HepG2 (cell line): ENCODE measurements around the gene GDF15. TPM values are rescaled to one million over a fixed set of nuclear protein-coding genes. Genes with fewer than 3 reads are reported as not detected.
A peak's percentile ranks its signal among the peaks of the same experiment; 100 is the strongest.

Experiments
- AGO1 ChIP-seq: fragments of 200-400 bp; formaldehyde crosslinking; IDR thresholded peaks from 2 replicates; pipeline ENCODE4 v1.6.1; 2017; ENCODE audit warnings: mild to moderate bottlenecking, low read depth, low read length, moderate library complexity; ENCODE audit not compliant: poor library complexity, severe bottlenecking
- CERS6 ChIP-seq: sonication (generic); formaldehyde crosslinking; IDR thresholded peaks from 2 replicates; pipeline ENCODE4 v1.5.0; 2020; ENCODE audit warnings: missing genetic modification reagents
- DNMT1 ChIP-seq: sonication (generic); formaldehyde crosslinking; IDR thresholded peaks from 2 replicates; pipeline ENCODE4 v1.5.1; 2020; ENCODE audit warnings: mild to moderate bottlenecking, missing genetic modification reagents
- EP300 ChIP-seq, 3 experiments: sonication (generic) in 1 of 3; formaldehyde crosslinking in 1 of 3; IDR thresholded peaks; 2 replicates each; pipeline versions ENCODE4 v1.5.1 to v1.6.1; 2011 to 2020; ENCODE audit warnings: low read depth in 2 of 3, low read length in 2 of 3, borderline replicate concordance in 1 of 3, improper control_type of control experiment in 1 of 3, mild to moderate bottlenecking in 1 of 3, missing genetic modification reagents in 1 of 3, moderate library complexity in 1 of 3
- FIP1L1 ChIP-seq: fragments of 200-400 bp; formaldehyde crosslinking; IDR thresholded peaks from 2 replicates; pipeline ENCODE4 v1.6.1; 2018; ENCODE audit warnings: low read depth, mild to moderate bottlenecking, low read length, moderate library complexity, borderline replicate concordance; ENCODE audit not compliant: insufficient read depth
- FLYWCH1 ChIP-seq: sonication (generic); formaldehyde crosslinking; IDR thresholded peaks from 2 replicates; pipeline ENCODE4 v1.8.1; 2023; ENCODE audit warnings: mild to moderate bottlenecking, missing genetic modification reagents
- NR1H2 ChIP-seq: sonication (generic); formaldehyde crosslinking; IDR thresholded peaks from 2 replicates; pipeline ENCODE4 v1.8.1; 2022; ENCODE audit warnings: low read depth, missing genetic modification reagents, borderline replicate concordance
- NR2F6 ChIP-seq, 2 experiments: IDR thresholded peaks; 2 replicates each; pipeline ENCODE4 v1.6.1; 2016; ENCODE audit warnings: antibody characterized with exemption in 1 of 2, mild to moderate bottlenecking in 1 of 2
- POGK ChIP-seq: sonication (generic); formaldehyde crosslinking; conservative IDR thresholded peaks from 2 replicates; pipeline ENCODE4 v1.8.0; 2022; ENCODE audit warnings: mild to moderate bottlenecking, moderate library complexity, missing genetic modification reagents
- PPARG ChIP-seq: conservative IDR thresholded peaks from 2 replicates; pipeline ENCODE4 v1.6.1; 2016; ENCODE audit warnings: missing biosample characterization, missing genetic modification reagents
- SIX4 ChIP-seq: sonication (generic); formaldehyde crosslinking; IDR thresholded peaks from 2 replicates; pipeline ENCODE4 v1.4.0; 2020; ENCODE audit warnings: missing genetic modification reagents
- STAG1 ChIP-seq: sonication (generic); formaldehyde crosslinking; IDR thresholded peaks from 2 replicates; pipeline ENCODE4 v1.4.0; 2020; ENCODE audit warnings: missing genetic modification reagents
- STAT6 ChIP-seq: sonication (generic); formaldehyde crosslinking; IDR thresholded peaks from 2 replicates; pipeline ENCODE4 v1.4.0; 2020; ENCODE audit warnings: missing genetic modification reagents, mild to moderate bottlenecking, borderline replicate concordance
- TCF7 ChIP-seq: sonication (generic); IDR thresholded peaks from 2 replicates; pipeline ENCODE4 v1.6.1; 2016; ENCODE audit warnings: antibody characterized with exemption, low read depth
- TEAD2 ChIP-seq: sonication (generic); formaldehyde crosslinking; IDR thresholded peaks from 2 replicates; pipeline ENCODE4 v1.9.0; 2021; ENCODE audit warnings: missing genetic modification reagents
- THAP7 ChIP-seq: sonication (generic); formaldehyde crosslinking; IDR thresholded peaks from 2 replicates; pipeline ENCODE4 v1.8.1; 2023; ENCODE audit warnings: mild to moderate bottlenecking, missing genetic modification reagents
- ZNF354B ChIP-seq: sonication (generic); formaldehyde crosslinking; IDR thresholded peaks from 2 replicates; pipeline ENCODE4 v1.8.0; 2022; ENCODE audit warnings: mild to moderate bottlenecking, missing genetic modification reagents
- ZNF430 ChIP-seq: sonication (generic); formaldehyde crosslinking; IDR thresholded peaks from 2 replicates; pipeline ENCODE4 v1.9.0; 2021; ENCODE audit warnings: mild to moderate bottlenecking, missing genetic modification reagents
- ZNF674 ChIP-seq: sonication (generic); formaldehyde crosslinking; IDR thresholded peaks from 2 replicates; pipeline ENCODE4 v1.5.0; 2020; ENCODE audit warnings: low read depth, mild to moderate bottlenecking, missing genetic modification reagents
- ZNF75D ChIP-seq: sonication (generic); formaldehyde crosslinking; IDR thresholded peaks from 2 replicates; pipeline ENCODE4 v1.8.1; 2023; ENCODE audit warnings: missing genetic modification reagents, mild to moderate bottlenecking, borderline replicate concordance
- ZNF788 ChIP-seq: sonication (generic); formaldehyde crosslinking; IDR thresholded peaks from 2 replicates; pipeline ENCODE4 v1.5.0; 2020; ENCODE audit warnings: mild to moderate bottlenecking, missing genetic modification reagents, borderline replicate concordance
- ZNF878 ChIP-seq: sonication (generic); formaldehyde crosslinking; IDR thresholded peaks from 2 replicates; pipeline ENCODE4 v1.8.1; 2023; ENCODE audit warnings: mild to moderate bottlenecking, missing genetic modification reagents, moderate library complexity
- ZSCAN20 ChIP-seq: sonication (generic); formaldehyde crosslinking; IDR thresholded peaks from 2 replicates; pipeline ENCODE4 v1.4.0; 2020; ENCODE audit warnings: missing genetic modification reagents, mild to moderate bottlenecking, borderline replicate concordance
- polyA plus RNA-seq, 8 experiments: library from polyadenylated mRNA; depleted of rRNA in 3 of 8; stranded (reverse) in 7 of 8; unstranded in 1 of 8; fragments of >200 nt; fragmentation: Illumina TruSeq in 4 of 8; extraction: Trizol in 4 of 8; gene quantifications; 2 replicates each; pipeline versions ENCODE4 v1.2.1 to v1.2.3, GENCODE V29; 2011 to 2016; ENCODE audit warnings: low read depth in 4 of 8, missing spikeins in 1 of 8, mixed read lengths in 1 of 8; ENCODE audit not compliant: insufficient read depth in 1 of 8
- total RNA-seq, 5 experiments: library from RNA; depleted of rRNA; stranded (reverse); fragments of >200 nt; fragmentation: Illumina TruSeq; extraction: Trizol; gene quantifications; 2 replicates each; pipeline ENCODE4 v1.2.3, GENCODE V29; 2016; ENCODE audit warnings: low read depth in 1 of 5

GDF15 gene
- total and polyA plus RNA-seq, 2 of the 13 experiments (the other 11 are each of a cell fraction or from before 2014, with no cell fraction given) = 146 to 422 TPM

- no peak for TF ChIP-seq ZNF674 (CRISPR knock-in tag)
- TF ChIP-seq ZNF75D (CRISPR knock-in tag) = no peak
- no peak for TF ChIP-seq CERS6 (CRISPR knock-in tag)
- no peak for TF ChIP-seq STAG1 (CRISPR knock-in tag)
- TF ChIP-seq POGK (CRISPR knock-in tag) = peak; percentile 79; the same call in 1 of the 2 replicates
- no peak for TF ChIP-seq DNMT1 (CRISPR knock-in tag)
- TF ChIP-seq FLYWCH1 = no peak
- TF ChIP-seq ZNF354B (CRISPR knock-in tag) = 0 out of 2 replicates have a peak, but pooled peaks have one; percentile 13
- TF ChIP-seq EP300 (IDR thresholded peaks at IDR 0.05; ENCODE audit: low read depth in 2 of 2, low read length in 2 of 2) = peak in 1 of 2 experiments; percentile 83; a peak in 2 of 4 replicates
- TF ChIP-seq EP300 (CRISPR knock-in tag; IDR thresholded peaks at IDR 0.05; ENCODE audit: borderline replicate concordance) = peak; percentile 77
- peak; percentile 38; the same call in 1 of the 2 replicates for TF ChIP-seq TCF7
- no peak for TF ChIP-seq FIP1L1
- no peak for TF ChIP-seq STAT6 (CRISPR knock-in tag)
- TF ChIP-seq NR2F6 (IDR thresholded peaks at IDR 0.05) = peak; percentile 36; the same call in 1 of the 2 replicates
- peak; percentile 76 for TF ChIP-seq NR2F6 (CRISPR knock-in tag; IDR thresholded peaks at IDR 0.05)
- peak; percentile 87; the same call in 1 of the 2 replicates for TF ChIP-seq ZNF430 (CRISPR knock-in tag)
- no peak for TF ChIP-seq THAP7 (CRISPR knock-in tag)
- TF ChIP-seq PPARG (CRISPR knock-in tag) = no peak
- no peak for TF ChIP-seq ZSCAN20 (CRISPR knock-in tag)
- TF ChIP-seq TEAD2 (CRISPR knock-in tag) = no peak
- TF ChIP-seq SIX4 = peak; percentile 37; the same call in 1 of the 2 replicates
- TF ChIP-seq ZNF878 = no peak
- no peak; the same call in 1 of the 2 replicates for TF ChIP-seq NR1H2 (CRISPR knock-in tag)
- no peak for TF ChIP-seq AGO1
- no peak; the same call in 1 of the 2 replicates for TF ChIP-seq ZNF788
These were observed 11.9 kb upstream of the GDF15 start (continued) for GRCh38 chr19:18373892-18374629.
